Superior temporal gyrus (tissue), 1 donor: ENCODE results near the gene SUFU.
"Not testable (repeated sequence)": the region's sequence is repeated elsewhere in the genome, so short reads cannot be mapped to it uniquely, and the experiment has no call there.

Source experiments
- DNase-seq: peaks from one replicate; pipeline ENCODE4 v3.0.0-alpha.2; 2016; ENCODE audit errors: extremely low spot score

The SUFU gene

GRCh38 chr10:102480396-102480795, 23.4 kb upstream of the SUFU start:
- DNase-seq: no peak

- no peak for DNase-seq
Observed at GRCh38 chr10:102484021-102484420, 19.8 kb upstream of the SUFU start.

GRCh38 chr10:102485093-102485784, 18.5 kb upstream of the SUFU start:
- DNase-seq: no peak

- no peak for DNase-seq
Observed at GRCh38 chr10:102491136-102491535, 12.6 kb upstream of the SUFU start.

- no peak for DNase-seq
Observed at GRCh38 chr10:102492344-102492939, 11.3 kb upstream of the SUFU start.

GRCh38 chr10:102492983-102493382, 10.8 kb upstream of the SUFU start:
- DNase-seq: peak; percentile 43

GRCh38 chr10:102493771-102494170, 10.0 kb upstream of the SUFU start:
- no peak for DNase-seq

GRCh38 chr10:102497545-102497944, 6.2 kb upstream of the SUFU start:
- DNase-seq: no peak

GRCh38 chr10:102499356-102499755, 4.4 kb upstream of the SUFU start:
- no peak for DNase-seq

- DNase-seq: not testable (repeated sequence)
Observed at GRCh38 chr10:102500686-102501085, 3.1 kb upstream of the SUFU start.

GRCh38 chr10:102501201-102502028, 2.4 kb upstream of the SUFU start:
- DNase-seq: no peak

- DNase-seq: peak; percentile 100
Observed at GRCh38 chr10:102502029-102502336, 1.8 kb upstream of the SUFU start.

GRCh38 chr10:102502337-102503151, 1.2 kb upstream of the SUFU start, which contains the start of gene ACTR1A:
Gene ACTR1A, minus strand, starts transcription at chr10:102502712. Its CDS starts 65 bp downstream, at chr10:102502647.
- DNase-seq: peak; percentile 100

GRCh38 chr10:102504179-102504975, 605 bp downstream of the SUFU start:
- DNase-seq: no peak

- DNase-seq: peak; percentile 50
Observed at GRCh38 chr10:102504976-102505300, 1.2 kb downstream of the SUFU start.

GRCh38 chr10:102505462-102506115, 1.8 kb downstream of the SUFU start:
- no peak for DNase-seq

- DNase-seq: no peak
Observed at GRCh38 chr10:102507521-102507920, 3.7 kb downstream of the SUFU start.

GRCh38 chr10:102508506-102508905, 4.7 kb downstream of the SUFU start:
- peak; percentile 64 for DNase-seq

GRCh38 chr10:102509387-102509786, 5.6 kb downstream of the SUFU start:
- DNase-seq: no peak

- no peak for DNase-seq
Observed at GRCh38 chr10:102511583-102512274, 8.0 kb downstream of the SUFU start.
